SKM-1 treated with dmso at 0.1 percent for 144 hours (cell line): ENCODE measurements around the gene RAP1GAP.

ENCODE experiments used
- DNase-seq: peaks from one replicate; lab custom pipeline; 2025; ENCODE audit not compliant: unreplicated experiment; lab: John Stamatoyannopoulos, UW

RAP1GAP gene

DNA sequence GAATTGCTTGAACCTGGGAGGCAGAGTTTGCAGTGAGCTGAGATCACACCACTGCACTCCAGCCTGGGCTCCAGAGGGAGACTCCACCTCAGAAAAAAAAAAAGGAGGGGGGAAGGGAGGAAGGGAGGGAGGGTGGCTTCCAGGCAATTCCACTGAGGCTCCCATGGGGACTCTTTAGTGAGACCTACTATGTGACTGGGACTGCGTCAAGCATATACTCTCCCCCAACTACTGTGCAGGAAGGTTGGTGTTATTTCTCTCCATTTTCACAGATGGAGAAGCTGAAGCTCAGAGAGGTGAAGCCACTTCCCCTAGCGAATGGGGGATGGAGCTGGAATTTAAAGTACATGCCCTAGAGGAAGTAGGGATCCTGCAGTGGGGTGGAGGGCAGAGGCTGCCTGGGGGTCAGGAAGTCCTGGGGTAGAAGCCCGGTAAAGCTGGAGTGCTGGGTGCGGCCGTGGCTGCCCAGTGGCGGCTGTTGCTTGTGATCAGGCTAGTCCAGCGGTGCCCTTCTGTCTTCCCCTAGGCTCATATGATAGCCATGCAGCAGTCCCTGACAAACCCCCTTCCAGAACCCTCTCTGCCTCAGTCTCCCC lies 40.3 kb downstream of the RAP1GAP start:
- DNase-seq = peak; percentile 29

GRCh38 chr1:21626921-21627339 lies 42.2 kb downstream of the RAP1GAP start:
- no peak for DNase-seq

GRCh38 chr1:21625390-21626190 lies 43.6 kb downstream of the RAP1GAP start:
- no peak for DNase-seq

GRCh38 chr1:21624571-21625389 lies 44.4 kb downstream of the RAP1GAP start:
- DNase-seq = no peak

- no peak for DNase-seq
Measured at GRCh38 chr1:21623410-21623961, 45.7 kb downstream of the RAP1GAP start.

- DNase-seq = no peak
Measured at GRCh38 chr1:21622466-21623315, 46.5 kb downstream of the RAP1GAP start.

DNA sequence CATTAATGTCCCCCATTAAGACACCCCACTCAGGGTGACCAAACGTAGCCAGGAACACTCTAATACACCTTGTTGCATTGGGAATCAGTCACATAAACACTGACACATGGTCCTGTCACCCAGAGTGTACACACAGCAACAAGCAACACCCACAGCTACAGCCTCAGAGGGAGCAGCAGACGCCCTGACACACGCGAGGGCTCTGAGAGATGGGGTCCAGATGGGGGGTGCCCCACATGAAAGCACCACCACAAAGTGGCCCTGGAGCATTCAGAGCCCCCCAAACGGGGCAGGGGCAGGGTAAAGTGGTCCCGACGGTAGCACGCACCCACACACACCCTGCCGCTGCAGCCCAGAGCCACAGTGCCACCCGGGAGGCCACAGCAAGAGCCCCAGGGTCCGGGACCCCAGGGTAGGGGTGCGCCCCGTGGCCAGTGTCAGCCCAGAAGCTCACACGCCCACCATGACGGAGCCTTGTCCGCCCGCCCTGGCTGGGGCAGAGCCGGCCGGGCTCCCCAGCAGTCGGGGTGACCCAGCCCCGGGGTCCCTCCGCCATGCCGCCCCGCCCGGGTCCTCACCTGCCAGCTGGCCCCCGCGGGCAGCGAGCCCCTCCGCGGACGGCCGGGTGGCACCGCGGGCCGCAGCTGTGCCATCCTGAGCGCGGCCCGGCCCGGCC lies 47.3 kb downstream of the RAP1GAP start:
- no peak for DNase-seq

DNA sequence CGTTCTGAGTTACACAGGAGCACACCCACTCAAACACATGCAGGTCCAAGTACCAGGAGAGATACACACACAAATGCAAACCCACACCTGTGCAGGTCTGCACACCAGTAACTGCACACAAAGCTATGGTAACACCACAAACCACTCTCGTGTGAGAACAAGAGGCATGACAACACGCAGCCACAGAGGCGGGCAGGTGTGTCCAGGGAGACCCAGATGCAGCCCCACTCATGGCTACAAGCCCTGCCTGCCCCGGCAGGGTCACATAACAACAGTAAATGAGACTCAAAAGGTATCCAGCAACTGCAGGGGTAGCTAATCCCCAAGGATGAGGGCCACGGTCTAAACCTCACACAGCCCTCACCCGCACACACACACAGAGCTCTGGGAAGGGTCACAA lies 48.1 kb downstream of the RAP1GAP start:
- DNase-seq = no peak

- no peak for DNase-seq
Measured at GRCh38 chr1:21620496-21620895, 48.7 kb downstream of the RAP1GAP start.

GRCh38 chr1:21620011-21620410 lies 49.1 kb downstream of the RAP1GAP start:
- DNase-seq = no peak

- no peak for DNase-seq
Measured at GRCh38 chr1:21619375-21619947, 49.7 kb downstream of the RAP1GAP start.

- no peak for DNase-seq
Measured at GRCh38 chr1:21618561-21619374, 50.4 kb downstream of the RAP1GAP start.

GRCh38 chr1:21618059-21618458 lies 51.1 kb downstream of the RAP1GAP start:
- no peak for DNase-seq

- no peak for DNase-seq
Measured at GRCh38 chr1:21617126-21617738, 51.9 kb downstream of the RAP1GAP start.

GRCh38 chr1:21616372-21616771 lies 52.8 kb downstream of the RAP1GAP start:
- no peak for DNase-seq

DNA sequence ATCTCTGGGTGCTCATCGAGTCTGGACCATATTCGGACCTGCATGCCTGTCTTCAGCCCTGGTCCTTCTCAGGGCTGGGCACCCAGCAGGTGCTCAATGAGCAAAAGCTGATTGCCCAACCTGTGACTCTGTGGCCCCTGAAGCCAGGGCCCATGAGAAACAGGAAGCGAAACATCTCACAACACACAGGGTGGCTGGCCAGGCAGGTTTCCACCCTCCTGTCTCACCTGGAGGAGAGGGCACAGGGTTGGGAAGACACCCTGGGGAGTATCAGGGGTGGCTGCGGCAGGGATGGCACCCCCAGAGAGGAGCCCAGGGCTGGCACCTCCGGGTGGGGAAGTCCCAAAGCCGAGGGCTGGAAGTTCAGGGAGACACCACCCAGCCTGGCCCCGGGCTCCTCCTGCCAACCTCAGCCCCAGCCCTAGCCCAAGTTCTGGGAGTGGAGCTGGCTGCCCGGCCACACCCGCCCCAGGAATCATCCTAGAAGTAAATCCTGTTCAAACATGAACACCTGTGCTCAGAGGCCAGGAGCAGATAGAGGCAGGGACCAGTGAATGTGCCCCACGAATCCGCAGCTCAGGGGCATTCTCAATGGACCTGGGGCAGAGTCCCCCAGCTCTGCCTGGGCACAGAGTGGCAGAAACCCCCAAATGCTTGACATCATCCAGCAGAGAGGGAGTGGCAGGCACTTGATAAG lies 54.6 kb downstream of the RAP1GAP start:
- DNase-seq = no peak

- DNase-seq = no peak
Measured at GRCh38 chr1:21613072-21613867, 55.9 kb downstream of the RAP1GAP start.
